ENCODE measurements around the gene S1PR2.

The S1PR2 gene

GRCh38 chr19:10230861-10231611 lies at the start of gene S1PR2:
Gene S1PR2 (minus strand): TSS chr19:10231331. CDS start chr19:10224905, 6,426 bp downstream.
- peak; percentile 59 to 67 for DNase-seq (ENCODE audit: low read depth in 2 of 2)

GRCh38 chr19:10279737-10280442 lies 48.8 kb upstream of the S1PR2 start:
- DNase-seq (ENCODE audit: low read depth in 2 of 2), result no peak

- no peak for DNase-seq (ENCODE audit: low read depth in 2 of 2)
Observed at GRCh38 chr19:10278935-10279334, 47.8 kb upstream of the S1PR2 start.

- no peak for DNase-seq (ENCODE audit: low read depth in 2 of 2)
Observed at GRCh38 chr19:10277795-10278589, 46.9 kb upstream of the S1PR2 start.

- no peak for DNase-seq (ENCODE audit: low read depth in 2 of 2)
Observed at GRCh38 chr19:10274589-10274988, 43.5 kb upstream of the S1PR2 start.

GRCh38 chr19:10271543-10272086 lies 40.5 kb upstream of the S1PR2 start:
- DNase-seq (ENCODE audit: low read depth in 2 of 2), result no peak

GRCh38 chr19:10270616-10271394 lies 39.7 kb upstream of the S1PR2 start, which contains the start of gene ICAM1:
Gene ICAM1 (plus strand): TSS chr19:10271120. CDS start chr19:10271160, 40 bp downstream.
- DNase-seq (ENCODE audit: low read depth in 2 of 2), result peak; percentile 63 to 77

- peak; percentile 61 to 75 for DNase-seq (ENCODE audit: low read depth in 2 of 2)
Observed at GRCh38 chr19:10270180-10270615, 39.1 kb upstream of the S1PR2 start.

GRCh38 chr19:10269333-10270179 lies 38.4 kb upstream of the S1PR2 start:
- DNase-seq (ENCODE audit: low read depth in 2 of 2), result peak; percentile 84 to 89

GRCh38 chr19:10268071-10268470 lies 36.9 kb upstream of the S1PR2 start:
- DNase-seq (ENCODE audit: low read depth in 2 of 2), result no peak

GRCh38 chr19:10266706-10267105 lies 35.6 kb upstream of the S1PR2 start:
- no peak for DNase-seq (ENCODE audit: low read depth in 2 of 2)

- DNase-seq (ENCODE audit: low read depth in 2 of 2), result no peak
Observed at GRCh38 chr19:10262771-10263170, 31.6 kb upstream of the S1PR2 start.

- peak; percentile 55 to 66 for DNase-seq (ENCODE audit: low read depth in 2 of 2)
Observed at GRCh38 chr19:10260141-10260584, 29.0 kb upstream of the S1PR2 start.

GRCh38 chr19:10259162-10259905 lies 28.2 kb upstream of the S1PR2 start:
- DNase-seq (ENCODE audit: low read depth in 2 of 2), result peak; percentile 94 to 96

- no peak for DNase-seq (ENCODE audit: low read depth in 2 of 2)
Observed at GRCh38 chr19:10258080-10258710, 27.1 kb upstream of the S1PR2 start.

- no peak for DNase-seq (ENCODE audit: low read depth in 2 of 2)
Observed at GRCh38 chr19:10256970-10257615, 26.0 kb upstream of the S1PR2 start.

GRCh38 chr19:10256551-10256950 lies 25.4 kb upstream of the S1PR2 start:
- DNase-seq (ENCODE audit: low read depth in 2 of 2), result no peak

- no peak for DNase-seq (ENCODE audit: low read depth in 2 of 2)
Observed at GRCh38 chr19:10255358-10255757, 24.2 kb upstream of the S1PR2 start.

Measured in stimulated activated CD4-positive, alpha-beta T cell treated with anti-CD3 and anti-CD28 coated beads, Interleukin-4, amount 100 ng/mL, for 48 hours (primary cell).